H1 (cell line): ENCODE data around the gene ZMIZ1. TPM values are rescaled to one million over a fixed set of nuclear protein-coding genes. Genes with fewer than 3 reads are reported as not detected.

ENCODE experiments used
- EGR1 ChIP-seq: IDR thresholded peaks from 2 replicates; pipeline ENCODE4 v1.6.1; 2011; ENCODE audit warnings: low read depth, low read length, borderline replicate concordance
- KDM5A ChIP-seq: fragments of 200-600 bp; IDR thresholded peaks from 2 replicates; pipeline ENCODE4 v1.7.1; 2012; ENCODE audit warnings: mild to moderate bottlenecking, low read length, inconsistent platforms, mixed read lengths
- RAD21 ChIP-seq, 2 experiments: IDR thresholded peaks in 1 of 2; conservative IDR thresholded peaks in 1 of 2; 2 replicates each; pipeline ENCODE4 v1.6.1; 2011; ENCODE audit warnings: low read depth in 2 of 2, low read length in 2 of 2, improper control_type of control experiment in 1 of 2, inconsistent platforms in 1 of 2, mild to moderate bottlenecking in 1 of 2, moderate library complexity in 1 of 2
- SAP30 ChIP-seq: fragments of 300-600 bp; sonication (generic); IDR thresholded peaks from 2 replicates; pipeline ENCODE4 v1.7.1; 2012; ENCODE audit warnings: low read length, moderate library complexity, mild to moderate bottlenecking, inconsistent platforms; ENCODE audit not compliant: insufficient read depth, insufficient replicate concordance
- polyA plus RNA-seq, 7 experiments: library from polyadenylated mRNA; depleted of rRNA in 3 of 7; stranded (reverse) in 5 of 7; unstranded in 2 of 7; fragments of >200 nt in 5 of 7; fragments of 200-250 nt in 2 of 7; gene quantifications; 1 replicate in 5 of 7; 2 replicates in 1 of 7; 4 replicates in 1 of 7; pipeline versions ENCODE4 v1.2.1 to v1.2.3, GENCODE V29; 2011 to 2013; ENCODE audit warnings: missing spikeins in 2 of 7, mixed read lengths in 2 of 7
- total RNA-seq: library from RNA; stranded (reverse); fragmentation: NEBNext Ultra II Directional; extraction: Animal tissue kit (Norgen Biotek cat#: 25700); gene quantifications from 2 replicates; pipeline ENCODE4 v1.2.1, GENCODE V29; 2021

ZMIZ1 gene
- total and polyA plus RNA-seq, 2 of the 8 experiments (the other 6 are each of a cell fraction or from before 2014, with no cell fraction given), result 8.1 to 28.0 TPM

GRCh38 chr10:79026341-79026761, 42.4 kb upstream of the ZMIZ1 start (continued):
- TF ChIP-seq RAD21 (IDR thresholded peaks at IDR 0.05 in 1 of 2, conservative IDR thresholded peaks at IDR 0.05 in 1 of 2; ENCODE audit: low read depth in 2 of 2, low read length in 2 of 2) (no peak), EGR1 (no peak), KDM5A (no peak), SAP30 (no peak)
